ENCODE results near the gene ANKRD33.
"Not testable (repeated sequence)": the region's sequence is repeated elsewhere in the genome, so short reads cannot be mapped to it uniquely, and the experiment has no call there.

ANKRD33 gene

DNA sequence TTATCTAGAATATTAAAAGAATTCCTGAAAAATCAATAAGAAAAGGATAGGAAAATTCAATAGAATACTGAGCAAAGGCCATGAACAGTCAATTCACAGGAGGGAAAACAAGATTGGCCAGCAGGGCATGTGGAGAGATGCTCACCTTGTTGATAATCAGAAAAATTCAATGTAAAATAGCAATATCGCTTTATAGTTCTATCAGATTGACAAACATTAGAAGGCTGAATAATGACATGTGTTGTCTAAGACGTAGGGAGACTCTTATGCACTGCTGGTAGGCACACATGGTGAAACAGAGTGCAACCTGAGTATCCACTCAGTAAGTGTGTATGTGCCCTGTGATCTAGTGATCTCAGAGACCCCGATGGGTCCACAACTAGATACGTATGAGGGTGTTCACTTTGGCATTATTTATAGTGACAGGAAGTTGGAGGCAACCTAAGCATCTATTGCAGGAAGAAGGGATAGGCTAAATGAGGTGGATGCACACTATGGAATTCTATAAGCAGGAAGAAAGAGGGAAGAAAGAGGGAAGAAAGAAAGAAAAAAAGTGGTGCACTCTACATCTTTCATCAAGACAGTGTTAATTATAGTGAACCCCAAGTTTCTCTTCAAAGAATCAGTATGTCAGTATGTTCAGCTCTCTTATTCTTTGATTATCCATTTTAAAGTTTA, 3.8 kb upstream of the ANKRD33 start:
- DNase-seq, result no peak

GRCh38 chr12:51884676-51885229, 3.1 kb upstream of the ANKRD33 start:
- no peak for DNase-seq

DNA sequence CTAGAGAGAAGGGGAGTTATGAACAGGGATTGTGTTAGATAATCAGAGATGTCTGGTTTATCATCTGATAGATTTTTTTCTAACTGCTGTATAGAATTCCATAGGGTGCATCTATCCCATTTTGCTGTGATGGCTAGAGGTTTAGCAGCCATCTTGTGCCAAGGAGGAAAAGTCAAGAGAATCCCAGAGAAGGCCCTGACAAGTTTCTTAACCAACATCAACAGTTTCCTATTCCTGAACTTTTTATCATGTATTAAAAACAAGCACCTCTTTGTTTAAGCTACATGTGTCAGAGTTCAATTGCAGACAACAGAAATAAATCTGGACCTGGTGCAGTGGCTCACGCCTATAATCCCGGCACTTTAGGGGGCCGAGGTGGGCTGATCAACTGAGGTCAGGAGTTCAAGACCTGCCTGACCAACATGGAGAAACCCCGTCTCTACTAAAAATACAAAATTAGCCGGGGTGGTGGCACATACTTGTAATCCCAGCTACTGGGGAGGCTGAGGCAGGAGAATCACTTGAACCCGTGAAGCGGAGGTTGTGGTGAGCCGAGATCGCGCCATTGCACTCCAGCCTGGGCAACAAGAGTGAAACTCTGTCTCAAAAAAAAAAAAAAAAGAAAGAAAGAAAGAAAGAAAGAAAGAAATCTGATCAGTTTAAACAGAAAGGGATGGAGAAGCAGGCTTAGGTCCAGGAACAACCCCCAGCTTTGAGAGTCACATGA, 2.4 kb upstream of the ANKRD33 start:
- not testable (repeated sequence) for DNase-seq

GRCh38 chr12:51886021-51886710, 1.7 kb upstream of the ANKRD33 start:
- peak; percentile 95 for DNase-seq

DNA sequence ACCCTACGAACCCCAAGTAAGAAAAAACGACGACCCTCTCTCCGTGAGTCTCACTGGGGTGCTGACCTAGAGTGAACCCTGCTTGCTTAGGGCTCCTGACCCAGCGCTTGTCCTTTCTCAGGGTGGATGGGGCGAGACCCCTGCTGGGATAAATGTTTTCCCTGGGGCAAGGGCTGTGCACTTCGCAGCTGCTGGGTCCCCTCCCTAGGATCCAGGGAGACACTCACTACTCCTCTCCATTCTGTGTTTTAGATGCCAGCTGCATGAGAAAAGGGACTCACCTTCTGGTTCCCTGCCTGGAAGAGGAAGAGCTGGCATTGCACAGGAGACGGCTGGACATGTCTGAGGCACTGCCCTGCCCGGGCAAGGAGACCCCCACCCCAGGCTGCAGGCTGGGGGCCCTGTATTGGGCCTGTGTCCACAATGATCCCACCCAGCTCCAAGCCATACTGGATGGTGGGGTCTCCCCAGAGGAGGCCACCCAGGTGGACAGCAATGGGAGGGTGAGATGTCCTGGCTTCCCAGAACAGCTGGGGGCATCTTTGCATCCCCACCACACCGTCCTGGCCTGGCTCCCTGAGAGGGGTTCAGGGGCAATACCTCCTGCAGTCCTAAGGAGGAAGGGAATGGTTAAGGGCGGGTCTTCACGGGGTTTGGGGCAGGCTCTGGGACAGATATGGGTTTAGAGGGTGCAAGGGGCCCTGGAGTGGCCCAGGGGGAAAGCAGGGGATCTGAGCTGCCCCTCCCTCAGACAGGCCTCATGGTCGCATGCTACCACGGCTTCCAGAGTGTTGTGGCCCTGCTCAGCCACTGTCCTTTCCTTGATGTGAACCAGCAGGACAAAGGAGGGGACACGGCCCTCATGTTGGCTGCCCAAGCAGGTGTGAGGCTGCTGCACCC, 663 bp downstream of the ANKRD33 start:
- DNase-seq, result no peak

DNA sequence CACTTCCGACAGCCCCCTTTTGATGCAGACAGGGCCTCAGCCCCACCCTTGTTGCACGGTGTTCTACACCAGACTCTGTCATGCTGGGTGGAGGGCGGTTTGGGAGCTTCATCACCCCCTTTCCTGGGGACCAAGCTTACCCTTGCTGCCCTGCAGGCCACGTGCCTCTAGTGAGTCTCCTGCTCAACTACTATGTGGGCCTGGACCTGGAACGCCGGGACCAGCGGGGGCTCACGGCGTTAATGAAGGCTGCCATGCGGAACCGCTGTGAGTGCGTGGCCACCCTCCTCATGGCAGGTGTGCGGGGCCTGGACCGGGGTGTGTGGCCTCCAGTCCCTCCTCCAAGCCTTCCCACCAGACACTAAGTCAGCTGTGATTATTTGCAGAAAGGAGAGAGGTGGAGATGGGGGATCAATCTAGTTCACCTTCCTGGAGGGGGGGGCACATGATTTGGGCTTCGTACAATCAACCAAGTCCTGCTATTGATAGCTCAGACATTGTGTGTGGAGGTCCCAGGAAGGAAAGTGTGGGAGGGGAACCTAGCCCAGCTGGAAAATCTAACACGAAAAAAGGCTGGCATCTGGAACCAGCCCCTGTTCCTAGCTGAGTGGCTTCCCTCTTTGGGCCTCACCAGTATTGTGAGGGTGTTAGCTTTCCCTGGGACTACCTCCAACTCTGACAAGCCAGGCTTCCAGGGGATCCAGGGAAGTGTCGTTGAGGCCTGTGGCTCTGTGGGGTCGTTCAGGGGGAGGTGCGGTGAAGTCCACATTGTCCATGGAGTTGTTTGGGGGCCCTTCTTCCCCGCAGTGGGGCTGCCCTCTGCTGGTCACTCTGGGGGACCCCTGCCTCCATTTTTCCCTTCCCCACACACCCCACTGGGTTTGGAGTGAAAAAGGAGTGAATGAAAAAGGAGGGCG, 1.6 kb downstream of the ANKRD33 start:
- DNase-seq, result no peak

GRCh38 chr12:51890133-51890464, 2.2 kb downstream of the ANKRD33 start:
- DNase-seq, result no peak

DNA sequence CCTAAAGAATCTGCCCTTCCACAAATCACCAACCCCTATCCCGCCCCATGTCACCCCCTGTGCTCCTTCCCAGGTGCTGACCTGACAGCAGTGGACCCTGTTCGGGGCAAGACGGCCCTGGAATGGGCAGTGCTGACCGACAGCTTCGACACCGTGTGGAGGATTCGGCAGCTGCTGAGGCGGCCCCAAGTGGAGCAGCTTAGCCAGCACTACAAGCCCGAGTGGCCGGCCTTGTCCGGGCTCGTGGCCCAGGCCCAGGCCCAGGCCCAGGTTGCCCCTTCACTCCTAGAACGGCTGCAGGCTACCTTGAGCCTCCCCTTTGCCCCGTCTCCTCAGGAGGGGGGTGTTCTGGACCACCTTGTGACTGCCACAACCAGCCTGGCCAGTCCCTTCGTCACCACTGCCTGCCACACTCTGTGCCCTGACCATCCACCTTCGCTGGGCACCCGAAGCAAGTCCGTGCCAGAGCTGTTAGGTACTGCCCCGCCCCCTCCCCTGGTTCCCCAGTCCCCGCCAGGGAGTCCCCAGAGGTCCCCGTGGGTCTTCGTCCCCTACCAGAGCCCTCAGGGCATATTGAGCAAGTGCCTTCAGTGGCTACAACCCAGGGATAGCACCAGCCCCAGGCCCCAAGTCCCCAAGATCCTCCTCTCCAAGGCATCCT, 2.7 kb downstream of the ANKRD33 start:
- no peak for DNase-seq

DNA sequence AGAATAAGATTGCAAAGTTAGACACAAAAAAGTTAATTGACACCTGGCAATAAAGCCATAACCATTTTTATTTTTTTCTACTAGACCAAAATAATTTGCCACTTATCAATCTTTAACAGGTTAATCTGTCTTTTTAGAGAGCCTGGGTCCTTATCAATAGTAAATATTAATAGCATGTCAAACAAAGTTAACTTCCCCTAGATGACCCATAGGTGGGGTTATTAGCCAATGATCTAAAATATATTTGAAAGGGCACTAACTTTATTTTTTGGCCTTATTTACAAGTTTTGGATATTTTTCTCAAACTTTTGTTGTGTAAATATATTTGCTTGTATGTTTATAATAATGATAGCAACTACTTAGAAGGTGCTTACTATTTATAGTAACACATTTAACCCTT, 3.9 kb downstream of the ANKRD33 start:
- DNase-seq, result peak; percentile 52

GRCh38 chr12:51893786-51894185, 5.9 kb downstream of the ANKRD33 start:
- no peak for DNase-seq

GRCh38 chr12:51895378-51896135, 7.7 kb downstream of the ANKRD33 start:
- no peak for DNase-seq

DNA sequence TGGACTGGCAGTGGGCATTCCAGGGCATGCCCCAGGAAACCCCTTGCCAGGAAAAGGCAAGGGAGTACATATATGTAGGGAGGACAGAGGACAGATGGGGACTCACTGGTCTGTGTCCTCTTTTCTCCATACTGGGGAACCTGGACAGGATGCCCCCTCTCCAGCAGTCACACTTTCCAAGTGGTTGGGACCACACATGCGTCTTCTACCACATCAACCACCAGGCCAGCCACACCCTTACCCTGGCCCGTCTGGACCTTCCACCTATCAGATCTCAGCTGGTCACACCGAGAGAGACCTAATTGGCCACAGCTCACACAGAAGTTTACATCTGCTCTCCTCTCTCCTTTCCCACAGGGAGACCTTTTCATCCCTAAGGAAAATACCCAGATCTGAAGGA, 8.3 kb downstream of the ANKRD33 start:
- DNase-seq, result no peak

DNA sequence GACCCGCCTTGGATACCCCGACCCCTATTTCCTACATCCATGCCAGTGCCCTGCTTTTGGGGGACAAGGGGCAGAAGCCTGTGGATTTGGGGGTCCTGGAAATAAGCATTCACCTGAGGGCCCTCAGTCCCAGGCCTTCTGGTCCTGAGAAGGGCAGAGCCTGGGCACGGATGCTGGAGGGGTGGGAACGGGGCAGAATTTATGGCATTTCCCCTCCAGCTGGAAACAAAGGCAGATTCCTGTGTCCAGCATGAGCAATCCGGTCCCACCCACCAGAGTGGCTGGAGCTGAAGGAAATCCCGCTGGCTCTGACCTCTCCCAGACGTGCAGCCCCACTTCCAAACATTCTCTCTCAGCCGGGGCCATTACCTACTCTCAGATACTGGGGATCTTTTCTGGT, 9.3 kb downstream of the ANKRD33 start:
- DNase-seq, result no peak

DNA sequence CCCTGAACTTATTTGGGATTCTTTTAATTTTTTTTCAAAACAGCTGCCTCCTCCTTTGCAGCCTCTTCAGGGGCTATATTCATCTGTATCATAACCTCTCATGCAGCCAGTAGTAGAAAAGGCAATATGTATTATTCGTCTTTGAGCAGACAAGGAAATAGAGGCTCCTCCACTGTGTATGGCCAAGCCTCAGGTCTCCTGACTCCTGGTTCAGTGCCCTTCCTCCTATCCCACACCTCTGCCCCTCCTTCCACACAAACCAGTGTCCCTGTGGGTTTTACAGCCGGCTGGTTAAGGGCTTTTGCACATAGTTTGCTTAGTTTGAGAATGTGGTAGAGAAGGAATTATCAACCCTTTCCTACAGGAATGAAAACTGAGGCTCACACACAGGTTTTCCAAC, 10.6 kb downstream of the ANKRD33 start:
- no peak for DNase-seq

GRCh38 chr12:51898937-51899336, 11.0 kb downstream of the ANKRD33 start:
- peak; percentile 55 for DNase-seq

- no peak for DNase-seq
Observed at GRCh38 chr12:51900323-51900889, 12.5 kb downstream of the ANKRD33 start.

DNA sequence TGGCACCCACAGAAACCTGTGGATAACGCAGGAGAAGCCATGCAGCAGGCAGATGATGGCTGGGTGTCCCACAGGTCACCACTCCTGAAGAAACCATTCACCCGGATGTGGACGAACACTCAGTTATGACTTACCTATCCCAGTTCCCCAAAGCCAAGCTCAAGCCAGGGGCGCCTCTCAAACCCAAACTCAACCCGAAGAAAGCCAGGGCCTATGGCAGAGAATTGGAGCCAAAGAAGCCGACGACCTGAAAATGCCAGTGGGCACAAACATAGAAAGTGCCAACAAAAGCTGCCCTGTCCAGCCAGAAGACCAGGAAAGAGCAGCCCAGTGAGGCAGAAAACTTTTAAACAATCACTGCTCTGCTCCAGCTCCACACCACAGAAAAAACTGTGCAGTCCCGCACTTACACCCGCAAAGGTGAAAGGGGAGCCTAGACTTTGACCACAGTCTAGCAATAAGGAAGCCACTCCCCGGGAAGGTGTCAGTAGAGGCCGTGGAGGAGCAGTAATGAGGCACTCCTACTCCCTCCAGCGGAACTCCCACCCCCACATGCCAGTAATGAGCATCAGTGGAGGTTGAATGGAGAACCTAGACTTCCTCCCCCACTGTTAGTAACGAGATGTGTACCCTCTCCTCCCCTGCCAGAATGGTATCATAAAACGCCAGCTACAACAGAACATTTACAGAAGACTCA, 13.4 kb downstream of the ANKRD33 start:
- DNase-seq, result no peak

DNA sequence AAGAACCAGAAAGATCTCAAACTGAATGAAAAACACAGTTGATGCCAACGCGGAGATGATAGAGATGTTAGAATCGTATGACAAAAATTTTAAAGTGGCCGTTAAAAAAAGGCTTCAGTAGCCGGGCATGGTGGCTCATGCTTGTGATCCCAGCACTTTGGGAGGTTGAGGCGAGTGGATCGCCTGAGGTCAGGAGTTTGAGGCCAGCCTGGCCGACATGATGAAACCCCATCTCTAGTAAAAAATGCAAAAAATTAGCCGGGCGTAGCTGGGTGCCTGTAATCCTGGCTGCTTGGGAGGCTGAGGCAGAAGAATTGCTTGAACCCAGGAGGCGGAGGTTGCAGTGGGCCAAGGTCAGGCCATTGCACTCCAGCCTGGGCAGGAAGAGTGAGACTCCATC, 14.0 kb downstream of the ANKRD33 start:
- no peak for DNase-seq

DNA sequence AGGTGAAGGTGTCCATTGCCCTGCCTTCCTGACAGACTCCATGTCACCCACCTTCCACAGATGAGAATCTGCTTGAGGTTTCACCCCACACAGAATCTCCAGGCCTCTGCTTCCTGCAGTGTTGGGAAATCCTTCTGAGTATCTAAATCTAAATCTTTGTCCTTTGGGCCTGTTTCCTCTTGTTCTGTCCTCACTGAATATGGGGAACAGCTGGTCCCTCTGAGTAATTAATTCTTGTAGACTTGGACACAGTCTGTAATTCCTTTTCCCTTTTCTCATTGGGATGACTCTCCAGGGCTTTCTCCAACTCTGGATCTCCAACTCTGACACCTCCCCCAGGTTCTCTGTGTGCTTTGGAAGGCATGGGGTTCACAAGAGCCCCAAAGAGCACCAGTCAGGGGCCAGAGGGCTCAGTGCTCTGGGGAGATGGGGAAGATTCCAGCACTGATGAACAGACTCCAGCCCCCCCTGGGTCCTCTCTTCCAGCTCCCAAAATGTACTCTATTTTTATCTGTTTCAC, 17.1 kb downstream of the ANKRD33 start:
- DNase-seq, result peak; percentile 45

Measured in suppressor macrophage treated with lipopolysaccharide for 4 hours (primary cell).